ENCODE results near the gene RPL28. TPM values are rescaled to one million over a fixed set of nuclear protein-coding genes. Genes with fewer than 3 reads are reported as not detected.

Gene RPL28
- total RNA-seq, result 100 to 1,000 TPM; 230 to 328 TPM

DNA sequence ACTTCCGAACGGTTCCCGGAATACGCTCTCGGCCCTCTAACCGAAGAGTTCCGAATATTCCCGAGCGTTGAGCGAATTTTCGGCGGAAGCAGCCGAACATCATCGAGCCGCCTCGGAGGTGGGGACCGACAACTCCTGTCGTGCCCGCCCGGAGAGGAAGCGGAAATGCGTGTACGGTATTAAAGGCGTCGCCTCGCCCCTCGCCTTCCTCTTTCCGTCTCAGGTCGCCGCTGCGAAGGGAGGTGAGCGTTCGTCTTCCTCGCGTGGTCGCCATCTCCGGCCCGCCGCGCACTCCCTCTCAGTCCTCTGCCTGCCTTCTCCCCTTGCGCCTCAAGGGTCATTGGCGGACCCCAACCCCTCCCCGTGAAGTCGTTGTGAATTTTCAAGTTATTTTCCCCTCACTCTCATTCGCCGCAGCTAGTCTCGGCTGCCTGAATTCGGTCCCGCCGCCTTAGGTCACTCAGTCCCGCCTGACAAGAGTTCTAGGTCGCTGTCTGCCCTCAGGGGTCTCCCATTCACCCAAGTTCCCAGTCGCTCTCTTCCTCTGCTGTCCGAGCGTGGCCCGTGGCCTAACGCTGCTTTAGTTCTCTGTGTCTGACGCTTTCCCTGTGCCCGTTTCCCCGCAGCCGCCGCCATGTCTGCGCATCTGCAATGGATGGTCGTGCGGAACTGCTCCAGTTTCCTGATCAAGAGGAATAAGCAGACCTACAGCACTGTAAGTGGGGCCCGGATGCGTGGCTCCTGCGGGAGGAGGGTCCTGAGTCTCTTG is at the start of gene RPL28:
RPL28 (plus strand) TSS at position 209 of the 769 bp plus-strand sequence; CDS start at position 635, 426 bp downstream.

DNA sequence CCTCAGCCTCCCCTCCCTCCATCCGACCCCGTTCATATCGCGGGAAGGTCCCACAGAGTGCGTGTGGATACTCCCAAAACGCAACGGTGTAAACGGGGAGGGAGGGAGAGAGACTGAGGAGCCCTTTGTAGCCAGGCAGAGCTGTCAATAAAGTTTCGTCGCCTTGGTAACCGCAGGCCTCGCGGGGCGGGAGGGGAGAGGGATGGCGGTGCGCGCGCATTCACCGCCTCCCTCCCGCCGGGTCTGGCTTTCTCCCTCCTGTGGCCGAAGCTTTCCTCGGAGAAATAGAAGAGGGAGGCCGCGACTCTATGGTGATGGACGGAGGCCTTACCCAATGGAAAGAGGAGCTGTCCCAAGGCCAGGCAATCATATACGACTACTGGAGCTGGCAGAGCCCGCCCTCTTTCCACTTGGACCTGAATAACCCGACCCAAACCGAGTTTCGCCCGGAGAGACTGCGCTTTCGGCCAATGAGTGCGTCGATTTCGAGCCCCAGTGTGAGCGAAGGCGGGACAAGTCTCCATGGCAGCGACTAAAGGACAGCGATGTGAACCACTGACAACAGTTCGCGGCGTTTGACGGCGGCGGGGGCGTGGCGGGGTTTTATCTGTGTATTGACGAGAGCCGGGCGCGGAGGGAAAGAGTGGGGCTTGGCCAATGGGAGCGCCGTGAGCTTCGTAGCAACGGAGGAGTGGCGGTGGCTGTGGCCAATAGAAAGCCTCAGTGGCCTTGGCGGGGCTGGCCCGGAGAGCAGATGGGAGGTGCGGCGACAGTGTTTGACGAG is 46.4 kb upstream of the RPL28 start, which contains the start of gene KMT5C:
KMT5C (plus strand) TSS at position 772 of the 784 bp plus-strand sequence. CDS start 2,061 bp downstream, outside the sequence.

DNA sequence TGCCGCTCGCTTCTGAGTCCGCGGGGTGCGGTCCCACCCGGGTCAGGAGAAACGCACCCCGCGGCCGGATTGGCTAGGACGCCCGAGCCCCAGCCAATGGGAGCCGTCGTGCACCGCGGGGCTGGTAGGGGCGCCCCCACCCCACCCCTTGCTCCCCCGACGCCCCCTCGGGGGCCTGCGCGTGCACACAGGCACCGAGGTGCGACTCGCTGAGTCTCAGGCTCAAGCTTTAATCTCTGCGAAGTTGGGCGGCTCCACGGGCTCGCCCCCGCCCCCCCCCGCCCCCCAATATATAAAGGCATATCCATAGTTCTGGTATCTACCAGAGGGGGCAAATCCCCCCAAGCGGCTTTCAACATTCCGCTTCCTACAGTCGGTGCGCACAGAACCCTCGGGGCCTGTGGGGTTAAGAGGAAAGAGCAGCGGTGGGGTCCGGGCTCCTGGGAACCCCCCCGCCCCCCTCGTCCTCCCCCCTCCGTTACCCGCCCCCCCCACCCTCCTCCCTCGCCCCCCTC is 31.0 kb upstream of the RPL28 start, which contains the start of gene COX6B2:
COX6B2 (minus strand) TSS at position 22 of the 515 bp plus-strand sequence. CDS start 198 bp downstream, outside the sequence.

DNA sequence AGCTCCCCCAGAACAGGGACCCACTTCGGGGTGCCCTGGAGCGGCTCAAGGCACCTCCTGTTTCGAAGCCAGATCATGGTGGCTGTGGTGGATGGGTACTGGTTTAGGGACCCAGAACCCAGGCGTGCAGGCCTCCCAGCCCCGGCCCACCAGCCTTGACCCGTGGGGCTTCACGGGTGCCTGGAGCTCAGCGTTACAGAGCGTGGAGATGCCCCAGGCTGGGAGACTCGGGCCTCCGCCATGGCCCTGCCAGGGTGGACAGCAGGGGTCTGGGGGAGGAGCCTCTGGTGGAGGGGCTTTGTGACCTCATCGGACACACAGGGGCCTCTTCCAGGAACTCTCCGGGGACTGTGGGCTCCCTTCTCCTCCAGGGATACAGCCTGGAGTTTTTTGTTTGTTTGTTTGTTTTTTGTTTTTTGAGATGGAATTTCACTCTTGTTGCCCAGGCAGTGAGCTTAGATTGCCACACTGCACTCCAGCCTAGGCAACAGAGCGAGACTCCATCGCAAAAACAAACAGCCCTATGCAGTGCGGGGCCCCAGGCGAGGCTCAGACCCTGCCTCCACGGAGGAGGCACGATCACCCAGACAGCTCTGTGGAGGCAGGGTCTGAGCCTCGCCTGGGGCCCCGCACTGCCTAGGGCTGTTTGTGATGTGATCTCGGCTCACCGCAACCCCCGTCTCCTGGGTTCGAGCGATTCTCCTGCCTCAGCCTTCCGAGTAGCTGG is 22.6 kb upstream of the RPL28 start, which contains the start of gene GARIN5B:
GARIN5B (minus strand) TSS at position 271 of the 727 bp plus-strand sequence; CDS start at position 77, 194 bp downstream.

DNA sequence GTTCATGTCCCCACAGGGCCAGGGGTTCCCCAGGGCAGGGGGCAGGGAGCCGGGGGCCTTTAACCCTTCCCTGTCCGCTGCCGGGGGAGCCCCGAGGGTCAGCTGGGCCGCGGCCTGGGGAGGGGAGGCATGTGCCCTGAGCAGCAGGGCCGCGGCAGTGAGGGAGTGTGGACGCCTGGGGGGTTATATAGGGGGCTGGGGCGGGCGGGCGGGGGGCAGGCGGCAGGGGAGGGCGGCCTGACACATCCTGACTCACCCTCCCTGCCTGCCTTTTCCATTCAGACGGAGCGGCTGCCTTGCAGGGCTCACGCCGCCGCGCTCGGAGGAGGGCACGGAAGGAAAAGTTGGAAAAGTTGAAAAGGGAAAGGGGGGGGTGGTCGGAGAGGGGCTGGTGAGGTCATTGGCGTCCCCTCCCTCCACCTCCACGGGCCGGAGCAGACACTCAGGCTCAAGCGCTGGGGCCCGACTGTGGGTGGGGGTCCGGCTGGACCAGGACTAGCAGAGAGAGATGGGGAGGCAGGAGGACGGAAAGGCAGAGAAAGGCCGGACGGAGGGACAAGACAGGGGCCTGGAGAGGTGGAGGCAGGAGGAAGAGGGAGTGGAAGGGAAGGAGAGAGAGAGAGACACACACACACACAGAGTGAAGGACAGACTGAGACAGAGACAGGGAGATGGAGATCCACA is 15.3 kb upstream of the RPL28 start, which contains the start of gene IL11:
IL11 (minus strand) TSS at position 159 of the 684 bp plus-strand sequence; CDS start at position 6, 153 bp downstream.

DNA sequence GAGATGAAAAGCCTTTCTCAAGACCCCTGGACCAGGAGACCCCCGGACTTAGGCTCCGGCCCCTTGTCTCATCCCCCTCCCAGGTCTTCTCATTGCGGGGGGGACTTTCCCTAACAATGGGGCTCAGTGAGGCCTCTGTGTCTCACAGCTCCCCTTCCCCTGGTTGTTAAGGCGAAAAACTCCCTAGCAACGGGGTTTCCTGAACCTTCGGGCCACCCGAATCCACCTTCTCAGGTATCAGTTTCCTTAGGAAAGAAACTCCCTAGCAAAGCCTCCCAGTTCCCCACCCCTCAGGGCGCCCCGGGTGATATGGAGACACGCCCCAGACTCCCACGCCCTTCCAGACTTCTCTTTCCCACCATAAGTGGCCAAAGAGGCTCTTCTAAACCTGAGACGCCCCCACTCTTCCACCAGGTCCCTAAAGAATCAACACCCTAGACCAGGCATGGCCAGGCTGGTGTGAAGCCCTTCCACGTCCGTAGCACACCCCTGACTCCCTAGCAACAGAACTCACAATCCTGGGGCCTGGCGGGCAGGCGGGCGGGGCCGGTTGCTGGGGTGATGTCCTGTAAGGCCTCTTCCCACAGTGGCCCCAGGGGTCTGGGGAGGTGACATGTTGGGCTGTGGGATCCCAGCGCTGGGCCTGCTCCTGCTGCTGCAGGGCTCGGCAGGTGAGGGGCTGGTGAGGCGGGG is 9.3 kb upstream of the RPL28 start, which contains the start of gene TMEM190:
TMEM190 (plus strand) TSS at position 586 of the 693 bp plus-strand sequence; CDS start at position 614, 28 bp downstream.

DNA sequence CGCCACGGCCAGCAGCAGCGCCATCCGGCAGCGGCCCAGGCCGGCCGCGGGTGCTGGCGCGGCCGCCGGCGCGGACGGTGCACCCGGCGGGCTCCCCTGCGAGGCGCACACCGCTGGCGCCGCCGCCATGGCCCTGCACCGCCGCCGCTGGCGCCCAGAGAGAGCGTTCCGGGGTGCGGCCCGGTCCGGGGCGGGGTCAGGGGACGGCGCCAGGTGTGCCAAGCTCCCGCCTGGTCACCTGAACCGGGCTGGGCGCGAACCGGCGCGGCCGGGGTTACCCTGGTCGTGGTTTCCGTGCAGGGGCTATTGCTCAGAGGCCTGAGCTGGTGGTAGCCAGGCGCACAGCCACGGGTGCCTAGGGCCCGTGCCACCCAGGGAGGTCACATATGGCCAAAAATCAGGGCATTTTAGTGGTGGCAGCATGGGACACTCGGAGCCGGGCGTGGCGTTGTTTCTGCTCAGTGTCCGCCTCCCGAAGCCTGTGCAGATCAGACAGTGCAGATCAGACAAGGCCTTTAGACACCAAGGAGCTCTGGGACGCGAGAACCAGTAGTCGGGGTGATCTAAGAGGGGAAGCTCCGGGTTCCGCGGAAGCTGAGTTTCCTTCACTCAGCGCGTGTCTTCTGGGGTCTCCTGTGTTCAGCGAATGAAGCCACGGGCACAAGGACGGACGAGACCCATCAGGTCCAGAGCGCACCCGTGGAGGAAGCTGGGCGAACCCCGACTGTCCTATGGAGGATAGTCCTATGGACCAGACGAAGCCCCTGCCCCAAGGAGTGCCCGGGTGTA is 1.4 kb upstream of the RPL28 start, which contains the start of gene TMEM238:
TMEM238 (minus strand) TSS at position 162 of the 789 bp plus-strand sequence; CDS start at position 129, 33 bp downstream.

DNA sequence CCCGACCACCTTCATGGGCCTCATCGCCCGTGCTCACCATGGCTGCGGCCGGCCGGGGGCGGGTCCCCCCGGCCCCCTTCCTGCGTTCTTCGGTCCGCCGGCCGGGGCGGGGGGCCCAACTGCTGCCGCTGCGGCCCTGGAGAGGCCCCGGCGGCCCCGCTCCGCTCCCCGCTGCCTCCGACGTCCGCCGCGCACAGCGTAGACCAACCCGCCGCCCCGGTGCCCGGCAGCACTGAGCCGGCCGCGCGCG is 21.7 kb downstream of the RPL28 start, which contains the start of gene UBE2S:
UBE2S (minus strand) TSS at position 239 of the 250 bp plus-strand sequence; CDS start at position 40, 199 bp downstream.

DNA sequence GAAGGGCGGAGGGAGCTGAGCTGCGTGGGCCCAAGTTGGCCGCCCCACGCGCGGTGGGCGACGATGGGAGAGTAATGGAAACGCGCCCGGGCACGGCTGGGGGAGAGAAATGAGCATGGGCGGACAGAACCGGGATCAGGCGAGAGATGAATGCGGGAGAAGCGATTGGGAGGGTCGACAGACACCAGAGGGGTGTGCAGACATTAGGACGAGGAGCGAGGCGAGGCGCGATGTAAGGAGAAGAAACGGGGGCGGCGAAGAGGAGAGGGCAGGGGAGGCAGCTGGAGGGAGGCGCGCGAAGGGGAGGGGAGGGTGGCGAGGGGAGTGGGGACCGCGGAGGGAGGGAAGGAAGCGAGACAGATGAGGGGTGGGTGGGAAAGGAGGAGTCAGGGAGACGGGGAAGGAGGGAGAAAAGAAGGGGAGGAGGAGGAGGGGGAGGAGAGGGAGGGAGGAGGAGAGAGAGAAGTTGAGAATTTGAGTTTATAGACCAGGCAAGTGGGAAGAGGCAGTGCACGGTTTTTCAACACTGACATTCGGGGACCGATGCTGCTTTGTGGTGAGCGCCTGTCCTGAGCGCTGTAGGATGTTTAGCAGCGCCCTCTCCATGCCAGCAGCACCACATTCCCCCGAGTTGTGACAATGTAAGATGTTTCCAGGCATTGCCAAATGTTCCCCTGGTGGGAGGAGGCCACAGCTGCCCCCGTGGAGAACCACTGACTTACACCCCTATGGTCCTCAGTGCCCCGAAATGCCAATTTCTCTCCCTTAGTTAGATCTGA is 57.5 kb downstream of the RPL28 start, which contains the start of gene SHISA7:
SHISA7 (minus strand) TSS at position 256 of the 779 bp plus-strand sequence. CDS start 437 bp downstream, outside the sequence.

Other genes with a start within 250 kb of the RPL28 start
- 1 to 10 TPM in 1 of 2 donors, under 1 TPM in 1; 0.34 to 9.0 TPM for gene TNNT1, start 236.7 kb upstream of the RPL28 start, total RNA-seq
- 1 to 10 TPM in 1 of 2 donors, under 1 TPM in 1; 1.00 to 1.0 TPM for gene TNNI3, start 228.2 kb upstream of the RPL28 start, total RNA-seq
- 1 to 10 TPM; 2.1 to 2.7 TPM for gene DNAAF3, start 219.3 kb upstream of the RPL28 start, total RNA-seq
- gene SYT5, start 205.6 kb upstream of the RPL28 start, total RNA-seq, result 1 to 10 TPM in 1 of 2 donors, under 1 TPM in 1; 0.33 to 1.0 TPM
- 10 to 100 TPM; 12.4 to 15.3 TPM for gene PTPRH, start 176.4 kb upstream of the RPL28 start, total RNA-seq
- 1 to 10 TPM; 1.4 to 1.7 TPM for gene TMEM86B, start 157.2 kb upstream of the RPL28 start, total RNA-seq
- 10 to 100 TPM; 51.3 to 54.3 TPM for gene PPP6R1, start 126.9 kb upstream of the RPL28 start, total RNA-seq
- 10 to 100 TPM; 35.4 to 50.3 TPM for gene HSPBP1, start 105.8 kb upstream of the RPL28 start, total RNA-seq
- gene BRSK1, start 101.9 kb upstream of the RPL28 start, total RNA-seq, result 1 to 10 TPM; 2.7 to 3.1 TPM
- gene TMEM150B, start 60.6 kb upstream of the RPL28 start, total RNA-seq, result not detected
- 10 to 100 TPM; 10.3 to 12.0 TPM for gene KMT5C, start 46.1 kb upstream of the RPL28 start, total RNA-seq
- gene COX6B2, start 31.2 kb upstream of the RPL28 start, total RNA-seq, result not detected
- not detected for gene GARIN5B, start 22.7 kb upstream of the RPL28 start, total RNA-seq
- 1 to 10 TPM in 1 of 2 donors, not detected in 1; 1.0 TPM for gene IL11, start 15.5 kb upstream of the RPL28 start, total RNA-seq
- not detected for gene TMEM190, start 9.1 kb upstream of the RPL28 start, total RNA-seq
- gene TMEM238, start 1.6 kb upstream of the RPL28 start, total RNA-seq, result not detected
- 100 to 1,000 TPM; 248 to 380 TPM for gene UBE2S, start 21.9 kb downstream of the RPL28 start, total RNA-seq
- gene SHISA7, start 57.4 kb downstream of the RPL28 start, total RNA-seq, result not detected
- gene ISOC2, start 75.7 kb downstream of the RPL28 start, total RNA-seq, result 10 to 100 TPM; 66.4 to 95.6 TPM
- not detected for gene C19orf85, start 78.8 kb downstream of the RPL28 start, total RNA-seq
- 1 to 10 TPM; 4.8 to 5.7 TPM for gene ZNF628, start 90.7 kb downstream of the RPL28 start, total RNA-seq
- 10 to 100 TPM; 13.4 to 18.6 TPM for gene NAT14, start 99.3 kb downstream of the RPL28 start, total RNA-seq
- gene SSC5D, start 102.5 kb downstream of the RPL28 start, total RNA-seq, result under 1 TPM; 0.67 to 0.69 TPM
- gene SBK2, start 151.2 kb downstream of the RPL28 start, total RNA-seq, result not detected
- gene SBK3, start 159.6 kb downstream of the RPL28 start, total RNA-seq, result not detected
- gene ZNF579, start 194.9 kb downstream of the RPL28 start, total RNA-seq, result 1 to 10 TPM; 4.5 to 7.0 TPM
- gene FIZ1, start 213.6 kb downstream of the RPL28 start, total RNA-seq, result 1 to 10 TPM; 2.4 to 3.3 TPM
- gene ZNF524, start 214.4 kb downstream of the RPL28 start, total RNA-seq, result 1 to 10 TPM; 6.3 to 6.9 TPM
- gene ZNF865, start 219.7 kb downstream of the RPL28 start, total RNA-seq, result 1 to 10 TPM; 1.4 to 2.3 TPM
- gene ZNF784, start 238.6 kb downstream of the RPL28 start, total RNA-seq, result 1 to 10 TPM; 3.3 to 4.5 TPM

Measured in melanocyte of skin (primary cell).